GM23248 (cell line): ENCODE results near the gene GSG1L. TPM values are rescaled to one million over a fixed set of nuclear protein-coding genes. Genes with fewer than 3 reads are reported as not detected.

Source experiments
- DNase-seq: peaks from one replicate; pipeline ENCODE4 v3.0.0-alpha.2; 2015
- H2AFZ ChIP-seq: fragments of 200-600 bp; sonication (generic); 2 replicates; pipeline ENCODE4 v1.6.1; 2016; ENCODE audit warnings: antibody characterized with exemption
- H3F3A ChIP-seq: fragments of 200-600 bp; sonication (generic); 2 replicates; pipeline ENCODE4 v1.6.1; 2016; ENCODE audit warnings: mild to moderate bottlenecking, antibody characterized with exemption, mixed run types; ENCODE audit not compliant: insufficient read depth
- H3K27ac ChIP-seq: fragments of 200-600 bp; sonication (generic); 2 replicates; pipeline ENCODE4 v1.5.1; 2016; ENCODE audit warnings: mild to moderate bottlenecking
- H3K27me3 ChIP-seq: fragments of 200-600 bp; sonication (generic); replicated peaks from 2 replicates; pipeline ENCODE4 v1.6.1; 2016; ENCODE audit warnings: mild to moderate bottlenecking; ENCODE audit not compliant: insufficient read depth
- H3K36me3 ChIP-seq: fragments of 200-600 bp; sonication (generic); 2 replicates; pipeline ENCODE4 v1.6.1; 2016; ENCODE audit warnings: low read depth, mild to moderate bottlenecking
- H3K4me1 ChIP-seq: fragments of 200-600 bp; sonication (generic); 2 replicates; pipeline ENCODE4 v1.6.1; 2016; ENCODE audit warnings: mild to moderate bottlenecking; ENCODE audit not compliant: insufficient read depth
- H3K4me2 ChIP-seq: fragments of 200-600 bp; sonication (generic); one replicate; pipeline ENCODE4 v1.6.1; 2016; ENCODE audit warnings: mild to moderate bottlenecking; ENCODE audit not compliant: unreplicated experiment
- H3K4me3 ChIP-seq: fragments of 200-600 bp; sonication (generic); 2 replicates; pipeline ENCODE4 v1.5.1; 2016; ENCODE audit warnings: mild to moderate bottlenecking
- H3K79me2 ChIP-seq: fragments of 200-600 bp; sonication (generic); 2 replicates; pipeline ENCODE4 v1.6.1; 2016; ENCODE audit warnings: mild to moderate bottlenecking; ENCODE audit not compliant: insufficient read depth
- H3K9ac ChIP-seq: fragments of 200-600 bp; sonication (generic); 2 replicates; pipeline ENCODE4 v1.6.1; 2016; ENCODE audit warnings: mild to moderate bottlenecking
- H3K9me2 ChIP-seq: fragments of 200-600 bp; sonication (generic); 2 replicates; pipeline ENCODE4 v1.6.1; 2016; ENCODE audit warnings: mixed run types, mild to moderate bottlenecking, moderate library complexity; ENCODE audit not compliant: insufficient read depth
- H3K9me3 ChIP-seq: fragments of 200-600 bp; sonication (generic); one replicate; pipeline ENCODE4 v1.6.1; 2017; ENCODE audit warnings: low read depth
- H4K20me1 ChIP-seq: fragments of 200-600 bp; sonication (generic); 2 replicates; pipeline ENCODE4 v1.6.0; 2016; ENCODE audit not compliant: insufficient read depth
- EZH2 ChIP-seq: fragments of 200-600 bp; sonication (generic); IDR thresholded peaks from 2 replicates; pipeline ENCODE4 v1.6.1; 2018; ENCODE audit warnings: antibody characterized with exemption, mild to moderate bottlenecking; ENCODE audit not compliant: insufficient read depth, poor library complexity, severe bottlenecking
- EZH2phosphoT487 ChIP-seq: fragments of 200-600 bp; sonication (generic); IDR thresholded peaks from 2 replicates; pipeline ENCODE4 v1.6.1; 2018; ENCODE audit warnings: antibody characterized with exemption, moderate library complexity, mild to moderate bottlenecking, low read depth; ENCODE audit not compliant: insufficient read depth
- WGBS, 2 experiments: methylation state at CpG; one replicate each; pipeline ENCODE4 v1.1.6; 2015 to 2017; ENCODE audit warnings: low lambda C conversion rate in 2 of 2, low coverage in 1 of 2; ENCODE audit errors: missing lambda C conversion rate in 2 of 2; 5-methylcytosine and 5-hydroxymethylcytosine counted together
- in situ Hi-C: fragments of 300-500 bp; cut with MboI; formaldehyde crosslinking; loops from 2 replicates; pipeline ENCODE4 v1.15.0; 2020
- polyA plus RNA-seq: library from polyadenylated mRNA; unstranded; fragments of >200 nt; fragmentation: Nextera tagmentation; extraction: Ambion mirVana; gene quantifications from 2 replicates; pipeline ENCODE4 v1.2.1, GENCODE V29; 2016
- total RNA-seq: library from RNA; depleted of rRNA; stranded (reverse); fragments of >200 nt; shearing (Covaris generic); gene quantifications from 2 replicates; pipeline ENCODE4 v1.2.3, GENCODE V29; 2014

Gene GSG1L
- total and polyA plus RNA-seq, 2 experiments from 2014 or later: not detected

DNA sequence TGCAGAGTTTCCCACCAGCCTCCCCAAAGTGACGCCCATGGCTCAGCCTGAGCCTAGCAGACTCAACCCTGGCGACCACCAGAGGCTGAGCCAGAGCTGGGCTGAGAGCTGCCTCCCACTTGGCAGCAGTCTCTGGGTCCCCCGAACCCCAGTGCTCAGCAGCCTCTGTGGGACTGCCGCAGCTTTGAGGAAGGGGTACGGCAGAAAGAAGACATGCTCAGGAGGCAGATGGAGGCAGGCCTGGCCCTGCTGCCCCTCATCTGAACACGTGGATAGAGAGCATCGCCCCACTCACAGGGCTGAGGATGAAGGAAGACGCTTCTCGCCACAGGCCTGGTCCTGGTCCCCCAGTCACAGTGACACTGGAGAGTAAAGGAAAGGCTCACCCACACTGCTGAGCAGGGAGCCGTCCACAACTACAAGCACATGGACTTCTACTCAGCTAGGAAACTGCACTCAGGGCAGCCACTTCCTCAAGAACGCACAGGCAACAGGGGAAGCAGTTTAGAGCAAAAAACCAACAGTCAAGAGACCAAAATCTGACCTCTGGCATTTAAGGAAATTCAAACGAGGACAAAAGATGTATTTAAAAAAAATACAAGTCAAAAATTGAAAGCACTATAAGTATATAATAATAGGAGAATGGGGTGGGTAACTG, 45.2 kb upstream of the GSG1L start:
- in situ Hi-C loops: no loop called here
- no peak overlapping the region for H3K27ac ChIP-seq

GRCh38 chr16:28107232-28107631, 43.7 kb upstream of the GSG1L start:
- no peaks in the 10 kb centered on the region for H3F3A ChIP-seq
- no peaks in the 10 kb centered on the region for H4K20me1 ChIP-seq
- in situ Hi-C loops: no loop called here
- 91 to 95% methylated on average over 8 of the region's 8 CpGs for WGBS, 2 experiments
- no peak overlapping the region for H3K27ac ChIP-seq
- no peak overlapping the region for H3K9ac ChIP-seq
- no peak overlapping the region for H3K4me2 ChIP-seq
- no peak for TF ChIP-seq EZH2phosphoT487
- no peak for TF ChIP-seq EZH2
- no peaks in the 10 kb centered on the region for H3K9me3 ChIP-seq
- H3K4me3 ChIP-seq: no peak overlapping the region
- no peak for DNase-seq
- no peaks in the 10 kb centered on the region for H3K4me1 ChIP-seq
- no peak overlapping the region for H2AFZ ChIP-seq
- no peaks in the 10 kb centered on the region for H3K9me2 ChIP-seq
- no peaks in the 10 kb centered on the region for H3K27me3 ChIP-seq
- peaks cover 58% of the 10 kb centered on the region for H3K36me3 ChIP-seq
- peaks cover 36% of the 10 kb centered on the region for H3K79me2 ChIP-seq

More for the DNA sequence above, 45.2 kb upstream of the GSG1L start:
- WGBS, 2 experiments: 85 to 87% methylated on average over 12 of the region's 12 CpGs
- Histone ChIP-seq H4K20me1 (no peaks in the 10 kb centered on the region), H3F3A (no peaks in the 10 kb centered on the region), H3K4me1 (no peaks in the 10 kb centered on the region), H3K36me3 (peaks cover 68% of the 10 kb centered on the region), H3K79me2 (peaks cover 45% of the 10 kb centered on the region), H3K4me3 (no peak overlapping the region), H3K9me3 (no peaks in the 10 kb centered on the region), H3K9me2 (no peaks in the 10 kb centered on the region), H3K27me3 (no peaks in the 10 kb centered on the region), H3K4me2 (no peak overlapping the region), H3K9ac (no peak overlapping the region), H2AFZ (no peak overlapping the region)
- no peak for DNase-seq
- TF ChIP-seq EZH2: no peak
- TF ChIP-seq EZH2phosphoT487: no peak

DNA sequence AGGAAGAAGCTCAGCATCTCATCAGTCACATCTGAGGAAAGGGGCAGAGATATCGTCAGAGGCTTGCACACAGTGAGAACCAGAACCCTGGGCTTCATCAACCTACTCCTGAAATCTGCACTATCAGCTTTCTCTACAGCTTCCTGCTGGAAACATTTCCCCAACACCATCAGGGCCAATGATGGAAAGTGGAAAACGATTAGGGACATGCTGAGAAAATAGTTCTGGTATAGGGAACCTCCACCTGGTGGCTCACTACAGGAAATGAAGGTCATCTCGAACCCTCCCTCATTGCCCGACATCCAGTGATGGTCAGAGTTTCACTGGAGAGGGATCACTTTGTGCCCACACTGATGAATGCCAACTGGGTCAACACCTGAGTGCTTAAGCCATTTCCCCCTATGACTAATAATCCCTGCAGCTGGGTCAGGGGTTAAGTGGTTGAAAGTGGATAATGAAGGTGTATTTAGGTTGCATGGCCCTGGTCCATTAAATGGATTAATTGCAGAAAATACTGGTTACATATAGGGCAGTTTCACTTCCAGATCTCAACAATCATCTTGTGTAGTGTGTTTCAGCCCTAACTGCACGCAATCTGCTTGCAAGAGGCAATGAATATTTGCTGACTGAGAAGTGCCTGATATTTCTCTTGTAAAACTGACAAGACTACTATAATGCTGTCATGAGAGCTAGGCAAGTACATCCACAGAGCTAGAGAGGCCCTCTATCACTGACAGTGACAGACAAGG, 43.1 kb upstream of the GSG1L start:
- Histone ChIP-seq H3K4me2 (no peak overlapping the region), H4K20me1 (no peaks in the 10 kb centered on the region), H3K9me3 (no peaks in the 10 kb centered on the region), H3K36me3 (peaks cover 54% of the 10 kb centered on the region), H3K79me2 (peaks cover 36% of the 10 kb centered on the region), H3K4me1 (no peaks in the 10 kb centered on the region), H3K9ac (no peak overlapping the region), H3K9me2 (no peaks in the 10 kb centered on the region), H3K27ac (no peak overlapping the region), H3F3A (no peaks in the 10 kb centered on the region), H2AFZ (no peak overlapping the region), H3K4me3 (no peak overlapping the region), H3K27me3 (no peaks in the 10 kb centered on the region)
- in situ Hi-C loops: no loop called here
- DNase-seq: no peak
- no peak for TF ChIP-seq EZH2phosphoT487
- no peak for TF ChIP-seq EZH2
- 82 to 87% methylated on average over 5 of the region's 5 CpGs for WGBS, 2 experiments

DNA sequence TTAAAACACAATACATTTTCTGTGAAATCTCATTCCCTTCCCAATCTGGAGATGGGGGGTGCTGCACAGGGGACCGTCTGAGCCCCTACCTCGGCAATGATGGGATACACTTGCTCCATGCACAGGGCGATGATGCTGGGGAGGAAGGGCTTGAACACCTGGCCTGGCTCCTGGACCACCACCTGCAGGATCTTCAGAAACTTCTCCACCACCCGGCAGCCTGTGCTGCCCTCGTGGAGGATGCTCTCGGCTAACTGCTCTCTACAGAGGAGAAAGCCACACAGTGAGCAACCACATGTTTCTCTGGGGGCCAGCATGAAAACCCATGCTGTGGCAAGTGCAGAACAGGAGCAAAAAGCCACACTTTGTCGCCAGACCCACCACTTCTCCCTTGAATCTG, 42.4 kb upstream of the GSG1L start:
- in situ Hi-C loops: no loop called here
- no peak overlapping the region for H3K9ac ChIP-seq
- no peaks in the 10 kb centered on the region for H3K9me3 ChIP-seq
- 98 to 99% methylated on average over 7 of the region's 7 CpGs for WGBS, 2 experiments
- DNase-seq: no peak
- H3K9me2 ChIP-seq: no peaks in the 10 kb centered on the region
- H3K4me2 ChIP-seq: no peak overlapping the region
- H3K79me2 ChIP-seq: peaks cover 30% of the 10 kb centered on the region
- H3K4me3 ChIP-seq: no peak overlapping the region
- no peaks in the 10 kb centered on the region for H3F3A ChIP-seq
- H2AFZ ChIP-seq: no peak overlapping the region
- H3K27me3 ChIP-seq: no peaks in the 10 kb centered on the region
- H4K20me1 ChIP-seq: no peaks in the 10 kb centered on the region
- H3K4me1 ChIP-seq: no peaks in the 10 kb centered on the region
- peaks cover 47% of the 10 kb centered on the region for H3K36me3 ChIP-seq
- TF ChIP-seq EZH2: no peak
- TF ChIP-seq EZH2phosphoT487: no peak
- no peak overlapping the region for H3K27ac ChIP-seq
